HG03064 (cell line): ENCODE data around the gene E2F2.
"Not testable (repeated sequence)": the region's sequence is repeated elsewhere in the genome, so short reads cannot be mapped to it uniquely, and the experiment has no call there.

ENCODE experiments used
- ATAC-seq: cut with Tn5 transposase; IDR thresholded peaks from one replicate; pipeline ENCODE4 v1.9.1; 2021; ENCODE audit warnings: low read depth; ENCODE audit not compliant: unreplicated experiment

The E2F2 gene

DNA sequence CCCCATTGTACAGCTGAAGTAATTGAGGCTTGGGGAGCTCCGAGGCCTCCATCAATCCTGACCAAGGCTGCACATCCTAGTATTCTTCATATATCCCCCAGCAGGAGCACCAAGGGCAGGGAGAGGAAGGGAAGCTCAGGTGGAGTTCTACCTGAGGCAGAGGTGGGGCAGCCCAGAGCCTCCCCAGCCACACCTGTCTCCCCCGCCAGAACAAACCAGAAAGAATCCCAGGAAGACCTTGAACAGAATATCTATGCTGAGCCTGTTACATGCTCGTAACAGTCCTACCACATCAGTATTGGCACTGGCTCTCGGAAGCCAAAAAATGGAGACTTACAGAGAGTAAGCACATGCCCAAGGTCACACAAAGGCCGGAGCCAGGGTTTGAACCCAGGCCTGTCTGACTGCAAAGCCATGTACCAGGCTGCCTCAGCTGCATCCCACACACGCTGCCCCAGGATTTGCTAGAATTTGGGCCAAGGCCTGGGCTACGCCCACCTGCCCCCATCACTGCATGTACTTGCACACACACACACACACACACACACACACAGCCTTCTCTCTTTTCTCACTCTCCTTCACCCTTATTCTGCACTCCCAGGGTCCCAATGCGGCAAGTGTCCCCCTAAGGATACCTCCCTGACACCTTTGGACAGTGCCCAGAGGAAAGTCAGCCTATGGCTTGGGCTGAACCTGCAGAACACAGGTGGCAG, 4.5 kb downstream of the E2F2 start:
- ATAC-seq: no peak

DNA sequence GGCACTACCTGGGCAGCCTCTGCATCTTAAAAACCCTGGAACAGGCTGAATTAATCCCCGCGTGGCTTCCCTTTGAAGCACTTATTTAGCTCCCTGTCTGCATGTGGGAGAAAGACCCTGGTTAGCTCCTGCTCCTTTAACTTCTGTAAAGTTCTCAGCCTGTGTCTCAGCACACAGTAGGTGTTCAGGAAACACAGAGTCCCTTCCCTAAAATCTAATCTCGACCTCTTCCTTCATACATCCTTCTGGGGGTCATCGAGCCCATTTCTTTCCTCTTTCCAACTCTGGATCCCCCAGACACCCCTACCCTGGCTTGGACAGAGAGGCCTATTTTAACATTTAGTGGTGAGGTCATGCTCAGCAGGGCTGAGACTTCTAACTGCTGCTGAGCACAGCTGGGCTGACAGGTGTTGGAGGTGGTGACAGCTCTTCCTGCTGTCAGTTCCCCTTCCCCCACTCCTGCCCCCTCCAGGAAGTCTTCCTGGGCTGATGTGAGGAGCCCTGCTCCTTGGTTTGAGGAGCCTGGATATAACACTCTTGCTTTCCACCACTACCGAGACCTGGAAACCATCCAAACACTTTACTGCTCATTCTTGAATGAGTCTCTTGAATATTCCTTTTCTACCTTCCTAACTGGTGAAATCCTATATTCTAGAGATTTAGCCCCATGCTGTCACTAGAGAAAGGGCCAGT, 5.3 kb downstream of the E2F2 start:
- ATAC-seq: no peak

DNA sequence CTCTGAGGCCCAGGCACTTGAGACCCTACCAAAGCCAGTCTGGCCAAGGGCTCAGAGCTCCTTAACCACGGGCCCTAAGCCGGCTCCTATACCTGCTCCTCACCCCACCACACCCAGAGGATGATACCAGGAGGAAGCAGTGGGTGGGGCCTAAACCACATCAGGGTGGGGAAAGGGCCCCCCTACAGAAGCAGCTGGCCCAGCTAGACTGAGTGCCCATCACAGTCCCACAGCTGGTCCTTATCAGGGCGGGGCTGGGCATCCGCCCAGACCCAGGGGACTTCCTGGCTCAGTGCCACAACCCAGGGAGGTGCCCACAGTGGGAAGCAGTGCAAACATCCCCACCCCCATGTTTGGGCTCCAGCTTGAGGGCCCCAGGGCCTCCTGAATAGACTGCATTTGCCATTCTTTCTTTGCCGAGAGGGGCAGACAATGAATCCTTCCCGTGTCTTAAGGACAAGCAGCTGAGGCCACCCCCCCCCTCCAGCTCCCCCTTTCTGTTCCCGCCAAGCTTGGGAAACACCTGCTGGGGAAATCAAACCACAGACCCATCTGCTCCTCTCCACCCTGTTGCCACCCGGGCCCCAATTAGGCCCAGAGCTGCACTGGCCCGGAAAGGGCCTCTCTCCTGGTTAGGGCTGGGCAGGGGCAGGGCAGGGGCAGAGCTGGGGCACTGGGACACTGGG, 6.2 kb downstream of the E2F2 start:
- ATAC-seq: no peak

DNA sequence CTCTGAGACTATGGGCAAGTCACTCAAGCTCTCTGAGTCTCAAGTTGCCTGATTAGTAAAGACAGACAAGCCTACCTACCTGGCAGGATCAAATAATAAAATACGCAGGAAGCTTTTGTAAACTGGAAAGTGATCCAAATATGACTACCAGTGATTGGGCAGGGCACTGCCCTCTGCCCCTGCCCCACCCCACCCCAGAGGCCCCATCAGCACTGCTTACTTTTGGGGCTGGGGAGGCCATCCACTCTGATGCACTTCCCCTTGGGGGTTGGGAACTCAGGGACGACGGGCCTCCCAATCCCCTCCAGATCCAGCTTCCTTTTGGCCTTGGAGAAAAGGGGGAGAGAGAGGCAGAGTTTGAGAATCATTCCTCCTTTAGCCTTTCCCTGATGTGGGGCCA, 6.9 kb downstream of the E2F2 start:
- no peak for ATAC-seq

DNA sequence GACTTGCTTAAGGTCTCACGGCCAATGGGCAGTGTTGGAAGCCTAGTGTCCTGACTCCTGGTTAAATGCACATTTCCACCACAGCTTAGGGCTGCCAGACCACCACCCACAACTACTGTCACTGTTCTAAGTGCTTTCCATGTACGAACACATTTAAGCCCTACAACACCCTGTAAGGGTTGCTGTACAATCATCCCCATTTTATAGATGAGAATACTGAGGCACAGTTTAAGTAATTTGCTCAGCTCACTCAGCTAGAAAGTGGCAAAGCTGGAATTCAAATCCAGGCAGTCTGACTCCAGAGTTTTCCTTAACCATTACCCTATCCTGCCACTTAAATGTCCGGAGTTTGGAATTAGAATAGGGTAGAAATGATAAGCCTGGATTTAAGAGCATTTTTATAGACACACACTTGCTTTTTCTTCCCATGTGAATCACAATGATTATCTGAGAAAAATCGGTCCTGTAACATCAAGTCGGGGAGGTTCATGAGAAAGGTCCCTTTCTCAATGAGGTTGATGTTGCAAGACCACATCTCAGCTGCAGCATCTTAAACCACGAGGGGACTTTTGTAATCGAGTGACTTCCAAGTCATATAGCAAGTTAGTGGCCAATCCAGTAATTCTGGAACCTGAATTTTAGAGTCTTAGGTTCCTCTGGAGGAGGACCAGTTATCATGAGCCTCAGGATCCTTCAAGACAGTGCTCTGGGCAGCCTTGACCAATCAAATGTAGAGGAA, 8.6 kb downstream of the E2F2 start:
- ATAC-seq: no peak

DNA sequence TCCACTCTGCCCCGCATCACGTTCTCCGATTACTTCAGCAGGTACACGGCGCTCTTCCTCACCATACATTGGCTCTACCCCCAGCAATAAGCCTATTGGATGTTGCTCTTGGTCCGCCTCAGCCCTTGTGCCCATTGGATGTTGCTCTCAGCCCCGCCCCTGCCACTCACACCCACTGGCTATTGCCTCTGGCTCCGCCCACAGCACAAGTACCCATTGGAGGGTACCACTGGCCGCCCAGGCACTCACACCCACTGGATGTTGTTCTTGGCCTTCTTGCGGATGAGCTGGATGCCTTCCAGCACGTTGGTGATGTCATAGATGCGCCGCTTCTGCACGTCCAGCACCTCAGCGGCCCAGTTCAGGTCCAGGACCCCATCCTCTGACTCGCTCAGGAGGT, 9.4 kb downstream of the E2F2 start:
- ATAC-seq: no peak

DNA sequence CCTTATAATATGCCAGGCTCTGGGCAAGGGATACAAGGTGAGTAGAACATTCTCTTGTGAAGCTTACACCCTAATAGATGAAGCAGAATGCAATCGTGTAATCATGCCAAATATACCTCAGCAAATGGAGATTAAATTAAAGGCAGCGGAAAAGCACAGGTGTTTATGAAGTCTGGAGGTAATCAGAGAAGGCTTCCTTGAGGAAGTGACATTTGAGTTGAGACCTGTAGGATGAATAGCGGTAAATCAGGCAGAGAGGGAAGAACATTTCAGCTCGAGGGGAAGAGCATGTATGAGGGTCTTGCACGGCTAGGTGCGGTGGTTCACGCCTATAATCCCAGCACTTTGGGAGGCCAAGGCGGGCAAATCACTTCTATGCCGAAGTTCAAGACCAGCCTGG, 13.5 kb downstream of the E2F2 start:
- ATAC-seq: no peak

DNA sequence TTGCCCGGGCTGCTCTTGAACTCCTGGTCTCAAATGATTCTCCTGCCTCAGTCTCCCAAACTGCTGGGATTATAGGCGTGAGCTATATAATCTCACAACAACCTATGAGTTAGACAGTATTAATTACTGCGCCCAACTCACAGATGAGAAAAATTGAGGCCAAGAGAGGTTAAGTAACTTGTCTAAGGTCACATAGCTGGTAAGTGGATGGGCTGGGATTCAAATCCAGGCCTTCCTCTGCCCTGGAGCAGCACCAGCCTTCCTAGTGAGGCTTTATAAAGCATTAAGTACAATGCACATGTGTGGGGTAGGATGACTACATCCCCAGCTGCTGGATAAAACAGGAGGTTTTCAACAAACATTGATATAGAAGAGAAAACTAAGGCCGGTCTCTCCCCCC, 15.1 kb downstream of the E2F2 start:
- ATAC-seq: no peak

DNA sequence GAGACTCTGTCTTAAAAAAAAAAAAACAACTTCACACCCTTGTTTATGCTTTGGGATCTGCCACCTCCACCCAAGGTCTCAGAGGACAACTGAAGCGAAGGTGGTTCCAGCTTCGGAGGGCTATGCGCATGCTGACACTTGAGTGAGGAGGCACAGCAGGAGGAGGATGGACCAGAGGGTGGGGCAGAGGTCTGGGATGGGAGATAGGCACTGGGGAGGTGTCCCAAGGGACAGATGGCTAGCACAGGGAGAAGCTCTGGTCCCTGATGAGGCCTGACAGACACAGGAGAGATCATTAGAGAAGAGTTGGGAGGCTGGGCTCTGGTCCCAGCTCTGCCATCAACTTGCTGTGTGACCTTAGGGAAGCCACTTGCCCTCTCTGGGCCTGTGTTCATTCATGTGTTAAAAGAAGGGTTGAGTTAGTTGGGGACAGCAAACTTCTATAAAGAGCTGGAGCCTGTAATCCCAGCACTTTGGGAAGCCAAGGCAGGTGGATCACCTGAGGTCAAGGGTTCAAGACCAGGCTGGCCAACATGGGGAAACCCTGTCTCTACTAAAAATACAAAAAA, 16.8 kb downstream of the E2F2 start:
- ATAC-seq: no peak

DNA sequence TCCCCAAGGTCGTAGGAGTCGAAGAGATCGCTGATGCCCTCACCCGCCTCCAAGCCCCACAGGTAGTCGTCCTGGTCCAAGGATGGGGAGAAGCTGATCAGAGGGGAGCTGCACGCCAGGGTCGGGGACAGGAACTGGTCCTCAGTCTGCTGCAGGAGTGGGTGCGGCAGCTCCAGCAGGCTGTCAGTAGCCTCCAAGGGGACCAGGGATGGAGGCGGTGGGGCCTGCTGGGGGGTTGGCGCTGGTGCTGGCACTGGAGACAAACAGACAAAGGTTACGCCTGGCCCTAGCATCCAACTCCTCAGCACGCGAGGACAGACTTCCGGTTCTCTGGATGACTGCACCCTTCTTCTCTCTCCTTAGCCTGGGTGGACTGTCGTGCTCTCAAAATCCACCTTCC, 21.1 kb downstream of the E2F2 start:
- ATAC-seq: no peak

DNA sequence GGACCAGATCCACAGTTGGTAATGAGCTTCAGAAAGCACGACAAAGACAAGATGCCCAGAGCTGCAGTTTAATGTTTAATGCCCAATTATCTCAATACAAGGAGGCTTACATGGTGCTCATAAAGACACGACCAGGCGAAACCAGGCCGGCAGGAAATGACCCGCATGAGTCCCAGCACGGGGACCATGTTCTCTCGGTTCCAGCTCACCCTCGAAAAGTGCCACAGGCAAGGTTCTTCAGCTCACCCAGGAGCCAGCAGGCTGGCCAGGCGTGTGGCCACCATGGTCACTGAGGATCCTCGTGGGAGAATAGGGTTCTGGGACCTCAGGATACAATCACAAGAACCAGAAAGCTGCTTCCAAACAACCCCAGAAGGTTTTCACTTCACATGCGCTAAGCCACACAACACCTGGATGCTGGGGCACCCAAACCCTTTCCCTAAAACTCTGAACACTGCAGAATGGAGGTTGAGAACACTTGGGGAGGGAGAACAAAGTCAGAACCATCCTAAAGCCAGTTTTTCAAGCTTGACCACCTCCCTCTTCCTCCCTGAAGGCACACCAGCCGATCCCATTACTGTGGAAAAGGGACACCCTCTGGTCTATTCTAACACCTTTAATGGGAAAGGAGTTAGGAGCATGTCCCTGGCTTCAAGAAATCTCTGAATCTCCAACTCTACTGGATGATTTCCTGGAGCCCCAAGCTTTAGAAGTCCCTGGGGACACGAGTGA, 24.5 kb downstream of the E2F2 start:
- no peak for ATAC-seq

DNA sequence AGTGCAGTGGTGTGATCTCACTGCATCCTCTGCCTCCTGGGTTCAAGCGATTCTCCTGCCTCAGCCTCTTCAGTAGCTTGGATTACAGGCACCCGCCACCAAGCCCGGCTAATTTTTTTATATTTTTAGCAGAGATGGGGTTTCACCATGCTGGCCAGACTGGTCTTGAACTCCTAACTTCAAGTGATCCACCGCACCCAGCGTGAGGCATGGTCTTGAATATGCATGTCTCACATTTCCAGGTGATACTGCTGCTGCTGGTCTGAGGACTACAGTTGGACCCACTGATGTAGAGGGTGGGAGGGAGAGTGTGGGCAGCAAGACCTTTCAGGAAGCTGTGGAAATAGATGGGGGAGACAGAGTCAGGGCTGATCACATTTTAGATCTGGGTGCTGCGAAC, 25.2 kb downstream of the E2F2 start:
- no peak for ATAC-seq

DNA sequence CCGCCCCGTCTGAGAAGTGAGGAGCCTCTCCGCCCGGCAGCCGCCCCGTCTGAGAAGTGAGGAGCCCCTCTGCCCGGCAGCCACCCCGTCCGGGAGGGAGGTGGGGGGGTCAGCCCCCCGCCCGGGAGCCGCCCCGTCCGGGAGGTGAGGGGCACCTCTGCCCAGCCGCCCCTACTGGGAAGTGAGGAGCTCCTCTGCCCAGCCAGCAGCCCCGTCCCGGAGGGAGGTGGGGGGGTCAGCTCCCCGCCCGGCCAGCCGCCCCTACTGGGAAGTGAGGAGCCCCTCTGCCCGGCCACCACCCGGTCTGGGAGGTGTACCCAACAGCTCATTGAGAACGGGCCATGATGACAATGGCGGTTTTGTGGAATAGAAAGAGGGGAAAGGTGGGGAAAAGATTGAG, 26.9 kb downstream of the E2F2 start:
- ATAC-seq: not testable (repeated sequence)

DNA sequence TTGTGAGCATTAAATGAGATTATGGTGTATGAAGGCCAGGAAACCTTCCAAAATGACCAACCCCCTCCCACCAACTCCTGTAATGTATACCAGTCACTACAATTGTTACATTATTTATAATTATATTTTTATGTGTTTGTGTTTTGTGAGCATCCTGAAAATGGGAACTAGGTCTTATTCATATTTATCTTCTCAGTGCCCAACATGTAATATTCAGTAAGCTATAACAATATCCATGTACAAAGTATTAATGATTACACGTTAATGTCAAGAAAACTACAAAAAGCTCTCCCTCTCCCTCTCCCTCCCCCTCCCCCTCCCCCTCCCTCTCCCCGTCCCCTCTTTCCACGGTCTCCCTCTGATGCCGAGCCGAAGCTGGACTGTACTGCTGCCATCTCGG, 28.1 kb downstream of the E2F2 start:
- ATAC-seq: no peak

DNA sequence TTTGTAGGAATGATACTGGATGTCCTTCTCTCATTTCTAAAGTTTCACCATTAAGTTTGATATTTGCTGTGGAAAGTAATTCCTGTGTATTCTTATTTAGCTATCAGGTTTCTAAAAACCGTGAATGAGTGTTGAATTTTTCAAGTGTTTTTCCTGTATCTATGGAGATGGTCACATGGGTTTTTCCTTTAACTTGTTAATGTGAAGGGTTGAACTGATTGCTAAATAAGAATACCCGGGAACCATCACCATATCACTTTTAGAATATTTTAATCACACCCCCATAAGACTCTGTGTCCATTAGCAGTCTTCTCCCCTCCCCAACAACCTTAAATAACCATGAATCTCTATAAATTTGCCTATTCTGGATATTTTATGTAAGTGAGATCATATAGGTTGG, 30.6 kb downstream of the E2F2 start:
- no peak for ATAC-seq

DNA sequence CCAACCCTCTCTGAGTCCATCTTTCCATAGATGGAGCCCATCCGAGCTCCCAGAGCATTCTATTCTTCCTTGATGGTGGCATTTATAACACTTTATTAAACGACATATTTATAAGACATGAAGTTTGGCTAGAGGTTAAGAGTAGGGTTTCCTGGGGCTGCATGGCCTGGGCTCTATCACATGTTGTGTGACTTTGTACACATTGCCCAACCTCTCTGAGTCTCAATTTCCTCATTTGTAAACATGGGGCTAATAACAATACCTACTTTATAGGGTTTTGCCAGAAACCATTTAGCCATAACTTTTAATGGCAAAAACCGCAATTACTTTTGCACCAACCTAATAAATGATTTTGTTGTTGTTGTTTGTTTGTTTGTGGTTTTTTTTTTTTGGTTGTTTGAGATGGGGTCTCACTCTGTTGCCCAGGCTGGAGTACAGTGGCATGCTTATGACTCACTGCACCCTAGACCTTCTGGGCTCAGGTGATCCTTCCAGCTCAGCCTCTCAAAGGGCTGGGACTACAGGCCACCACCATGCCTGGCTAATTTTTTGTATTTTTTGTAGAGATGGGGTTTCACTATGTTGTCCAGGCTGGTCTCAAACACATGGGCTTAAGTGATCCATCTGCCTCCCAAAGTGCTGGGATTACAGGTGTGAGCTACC, 33.1 kb downstream of the E2F2 start:
- no peak for ATAC-seq

DNA sequence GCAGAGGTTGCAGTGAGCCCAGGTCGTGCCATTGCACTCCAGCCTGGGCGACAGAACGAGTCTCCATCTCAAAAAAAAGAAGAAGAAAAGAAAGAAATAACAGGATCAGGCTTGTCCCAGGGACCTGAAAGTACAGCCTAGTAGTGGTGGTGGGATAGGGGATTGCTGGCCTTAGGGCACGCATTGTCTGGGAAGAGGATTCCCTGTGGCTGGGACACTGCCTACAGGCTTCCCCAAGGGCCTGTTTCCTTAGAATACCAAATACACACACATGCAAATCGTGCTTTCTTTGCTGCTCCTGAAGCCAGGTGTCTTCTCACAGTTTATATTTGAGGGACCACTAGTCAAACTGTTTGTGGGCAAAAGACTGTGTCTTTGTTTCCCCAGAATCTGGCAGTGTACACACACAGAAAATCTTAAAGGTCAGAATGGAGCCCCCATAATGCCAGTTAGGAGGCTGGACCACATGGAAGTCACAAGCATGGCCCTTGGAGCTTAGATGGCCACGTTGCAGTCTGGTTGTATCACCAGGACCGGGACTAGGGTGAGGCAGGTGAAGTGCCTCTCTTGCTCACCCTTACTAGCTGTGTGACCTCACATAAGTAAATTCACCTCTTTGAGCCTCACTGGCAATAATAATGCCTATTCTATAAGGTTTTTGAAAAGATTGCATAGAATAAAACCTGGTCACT, 34.4 kb downstream of the E2F2 start:
- no peak for ATAC-seq

DNA sequence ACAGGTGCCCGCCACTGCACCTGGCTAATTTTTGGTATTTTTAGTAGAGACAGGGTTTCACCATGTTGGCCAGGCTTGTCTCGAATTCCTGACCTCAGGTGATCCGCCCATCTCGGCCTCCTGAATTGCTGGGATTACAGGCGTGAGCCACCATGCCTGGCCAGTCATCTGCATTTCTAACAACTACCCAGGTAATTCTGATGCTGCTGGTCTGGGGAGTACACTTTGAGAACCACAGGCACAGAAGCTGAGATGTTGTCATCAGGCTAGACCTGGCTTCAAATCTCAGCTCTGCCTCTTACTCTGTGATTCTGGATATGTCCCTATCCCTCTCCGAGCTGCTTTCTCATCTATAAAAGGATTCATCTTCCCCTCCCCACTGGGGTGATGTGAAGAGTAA, 36.2 kb downstream of the E2F2 start:
- not testable (repeated sequence) for ATAC-seq

DNA sequence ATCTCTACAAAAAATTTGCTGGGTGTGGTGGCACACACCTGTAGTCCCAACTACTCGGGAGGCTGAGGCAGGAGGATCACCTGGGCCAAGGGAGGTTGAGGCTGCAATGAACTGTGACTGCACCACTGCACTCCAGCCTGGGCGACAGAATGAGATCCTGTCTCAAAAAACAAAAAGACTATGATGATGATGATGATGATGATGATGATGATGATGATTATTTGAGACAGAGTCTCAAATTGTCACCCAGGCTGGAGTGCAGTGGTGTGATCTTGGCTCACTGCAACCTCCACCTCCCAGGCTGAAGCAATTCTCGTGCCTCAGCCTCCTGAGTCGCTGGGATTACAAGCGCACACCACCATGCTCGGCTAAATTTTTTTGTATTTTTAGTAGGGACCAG, 38.3 kb downstream of the E2F2 start:
- not testable (repeated sequence) for ATAC-seq
